ENCODE results near the gene CYB5R4.

CYB5R4 gene, protein sequence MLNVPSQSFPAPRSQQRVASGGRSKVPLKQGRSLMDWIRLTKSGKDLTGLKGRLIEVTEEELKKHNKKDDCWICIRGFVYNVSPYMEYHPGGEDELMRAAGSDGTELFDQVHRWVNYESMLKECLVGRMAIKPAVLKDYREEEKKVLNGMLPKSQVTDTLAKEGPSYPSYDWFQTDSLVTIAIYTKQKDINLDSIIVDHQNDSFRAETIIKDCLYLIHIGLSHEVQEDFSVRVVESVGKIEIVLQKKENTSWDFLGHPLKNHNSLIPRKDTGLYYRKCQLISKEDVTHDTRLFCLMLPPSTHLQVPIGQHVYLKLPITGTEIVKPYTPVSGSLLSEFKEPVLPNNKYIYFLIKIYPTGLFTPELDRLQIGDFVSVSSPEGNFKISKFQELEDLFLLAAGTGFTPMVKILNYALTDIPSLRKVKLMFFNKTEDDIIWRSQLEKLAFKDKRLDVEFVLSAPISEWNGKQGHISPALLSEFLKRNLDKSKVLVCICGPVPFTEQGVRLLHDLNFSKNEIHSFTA

DNA sequence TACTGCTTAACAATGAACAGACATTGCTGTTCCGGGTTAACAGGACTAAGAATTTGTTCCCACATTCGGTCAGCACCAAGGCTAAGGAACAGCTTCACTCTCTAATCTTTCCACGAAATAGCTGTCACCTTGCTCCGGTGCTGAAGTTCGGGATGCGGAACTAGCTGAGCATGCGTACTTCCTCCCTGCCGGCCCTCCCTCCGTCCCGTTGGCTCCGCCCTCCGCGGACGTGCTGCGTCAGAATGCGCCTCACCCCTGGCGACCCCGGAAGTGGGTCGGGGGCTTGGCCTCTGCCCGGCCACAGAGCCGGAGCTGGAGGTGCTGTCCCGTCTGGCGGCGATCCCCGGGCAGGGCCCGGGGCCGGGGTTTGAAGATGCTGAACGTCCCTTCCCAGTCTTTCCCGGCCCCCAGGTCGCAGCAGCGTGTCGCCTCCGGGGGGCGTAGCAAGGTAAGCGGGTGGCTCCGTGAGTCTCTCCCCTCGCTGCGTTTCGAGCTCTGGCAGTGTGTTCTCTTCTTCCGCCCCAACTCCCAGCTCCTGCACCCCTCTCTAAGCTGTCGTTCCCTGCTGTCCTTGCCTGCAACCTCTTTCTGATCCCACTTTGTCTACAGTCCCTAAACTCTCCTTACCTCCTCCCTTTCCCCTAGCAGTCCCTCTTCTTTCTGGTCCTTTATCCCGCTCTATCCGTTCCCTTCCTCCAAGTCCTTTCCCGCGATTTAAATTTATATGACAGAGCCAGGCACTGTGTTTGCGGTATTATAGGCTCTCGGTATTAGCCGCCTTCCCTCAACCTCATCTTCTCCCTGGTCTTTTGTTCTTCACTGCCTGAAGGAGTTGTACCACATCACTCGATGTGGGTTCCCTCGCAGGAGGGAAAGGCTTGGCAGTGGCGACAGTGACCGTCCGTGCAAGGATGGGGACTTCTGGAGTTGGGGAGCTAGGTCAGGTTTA, at the start of gene CYB5R4:
TSS of gene CYB5R4 (plus strand) at position 280 of the 949 bp plus-strand sequence. CDS start at position 374, 94 bp downstream.
- peak; percentile 84 for DNase-seq

DNA sequence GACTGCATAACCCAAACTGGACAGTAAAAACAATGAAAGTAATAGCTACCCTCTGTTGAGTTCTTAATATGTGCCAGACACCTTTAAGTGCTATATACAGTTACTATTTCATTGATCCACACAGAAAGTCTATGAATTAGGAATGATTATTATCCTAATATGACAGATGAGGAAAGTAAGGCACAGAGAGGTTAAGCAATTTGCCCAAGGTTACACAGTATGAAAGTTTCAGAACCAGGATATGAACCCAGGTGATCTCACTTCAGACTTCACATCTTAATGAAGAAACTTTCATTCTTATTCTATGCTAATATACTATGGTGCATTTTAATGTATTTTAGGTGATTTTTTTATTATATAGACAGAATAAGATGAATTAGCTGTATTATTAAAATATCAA, 46.9 kb upstream of the CYB5R4 start:
- DNase-seq, result no peak

DNA sequence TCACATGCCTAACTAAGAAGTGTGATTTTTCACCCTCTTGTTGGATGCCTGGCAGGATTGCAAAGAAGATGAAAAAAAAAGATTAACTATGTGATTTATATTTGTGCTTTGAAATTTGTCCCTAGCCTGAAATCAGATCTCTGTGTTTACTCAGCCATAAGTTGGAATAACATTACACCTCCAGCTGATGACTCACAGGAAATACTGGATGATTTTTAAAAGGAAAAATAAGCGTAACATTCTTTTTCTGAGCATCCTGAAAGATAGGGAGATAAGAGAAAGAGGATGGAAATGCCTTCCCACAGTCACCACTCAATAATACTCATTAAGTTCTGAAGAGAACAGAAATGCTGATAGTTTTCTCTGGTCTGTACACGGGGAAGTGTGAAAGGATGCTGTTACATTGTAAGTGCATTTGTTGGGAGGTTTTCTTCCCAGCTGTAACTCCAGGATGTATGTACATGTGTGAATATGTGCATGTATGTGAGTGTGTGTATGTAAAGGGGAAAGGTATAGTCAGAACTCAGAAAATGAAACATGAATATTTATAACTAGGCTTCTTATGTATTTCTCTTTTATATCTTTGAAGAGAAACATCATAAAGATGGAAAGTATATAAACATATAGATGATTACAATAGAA, 43.7 kb upstream of the CYB5R4 start:
- no peak for DNase-seq

DNA sequence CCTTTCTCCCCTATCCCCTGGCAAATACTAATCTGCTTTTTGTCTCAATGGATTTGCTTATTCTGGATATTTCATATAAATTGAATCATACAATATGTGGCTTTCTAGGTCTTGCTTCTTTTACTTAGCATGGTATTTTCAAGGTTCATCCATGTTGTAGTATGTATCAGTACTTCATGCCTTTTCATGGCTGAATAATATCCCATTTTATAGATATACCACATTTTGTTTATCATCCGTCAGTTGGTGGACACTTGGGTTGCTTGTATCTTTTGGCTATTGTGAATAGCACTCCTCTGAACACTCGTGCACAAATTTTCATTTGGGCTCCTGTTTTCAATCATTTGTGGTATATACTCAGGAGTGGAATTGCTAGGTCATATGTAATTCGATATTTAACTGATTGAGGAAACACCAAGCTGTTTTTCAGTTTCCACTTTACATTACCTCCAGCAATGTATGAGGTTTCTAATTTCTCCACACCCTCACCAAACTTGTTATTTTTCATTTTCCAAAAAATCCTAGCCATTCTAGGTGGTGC, 36.8 kb upstream of the CYB5R4 start:
- DNase-seq, result no peak

DNA sequence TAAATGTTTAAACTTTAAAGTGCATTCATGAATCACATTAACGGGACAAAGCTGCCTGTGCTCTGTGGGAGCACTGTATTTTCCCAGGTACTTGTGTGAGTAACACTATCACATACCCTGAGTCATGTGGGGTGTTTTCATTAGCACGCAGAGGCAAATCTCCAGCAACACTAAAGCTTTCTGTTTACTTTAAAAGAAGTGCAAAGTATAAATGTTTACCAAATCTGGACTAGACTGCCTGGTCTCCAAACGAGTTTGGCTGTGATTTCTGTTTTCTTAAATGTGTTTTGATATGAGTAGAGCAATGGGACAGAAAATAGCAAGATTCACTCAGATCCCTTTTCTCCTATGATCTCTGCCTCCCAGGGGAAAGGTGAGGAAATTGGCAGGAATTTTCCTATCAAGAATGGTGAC, 35.1 kb upstream of the CYB5R4 start:
- DNase-seq, result no peak

DNA sequence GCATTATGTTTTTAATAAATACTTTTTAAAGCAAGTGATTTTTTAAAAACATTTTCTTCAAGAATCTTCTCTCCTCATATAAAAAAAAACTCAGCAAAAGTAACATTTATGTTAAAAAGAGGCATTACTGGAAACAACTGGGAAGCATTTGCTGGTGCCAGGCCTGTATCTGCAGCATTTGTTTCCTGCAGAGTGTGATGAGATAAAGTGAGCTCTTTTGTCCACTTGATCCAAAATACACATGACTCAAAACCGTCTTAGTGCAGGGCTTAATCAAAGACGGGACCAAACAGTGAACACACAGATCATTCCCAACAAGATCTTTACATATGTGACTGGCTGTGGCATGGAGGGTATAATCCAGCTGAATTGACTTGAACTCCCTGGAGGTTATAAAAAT, 34.7 kb upstream of the CYB5R4 start:
- no peak for DNase-seq

DNA sequence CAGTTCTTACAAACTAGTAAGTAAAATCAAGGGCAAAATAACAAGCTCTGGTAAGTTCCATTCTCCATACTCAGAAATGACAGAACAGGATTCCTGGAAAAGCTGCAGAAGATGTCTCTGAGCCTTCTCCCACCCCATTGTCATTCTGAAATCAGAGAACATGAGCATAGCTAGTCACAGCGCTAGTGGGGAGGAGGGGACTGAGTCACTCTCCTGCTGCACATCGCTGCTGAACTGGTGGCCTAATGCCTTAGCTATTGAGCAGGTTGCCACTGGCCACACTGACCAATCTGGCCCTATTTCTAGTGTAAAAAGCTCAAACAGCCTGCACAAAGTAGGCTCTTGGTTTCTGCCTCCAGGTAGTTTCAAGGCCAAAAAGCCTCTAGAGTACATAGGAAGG, 32.4 kb upstream of the CYB5R4 start:
- DNase-seq, result no peak

DNA sequence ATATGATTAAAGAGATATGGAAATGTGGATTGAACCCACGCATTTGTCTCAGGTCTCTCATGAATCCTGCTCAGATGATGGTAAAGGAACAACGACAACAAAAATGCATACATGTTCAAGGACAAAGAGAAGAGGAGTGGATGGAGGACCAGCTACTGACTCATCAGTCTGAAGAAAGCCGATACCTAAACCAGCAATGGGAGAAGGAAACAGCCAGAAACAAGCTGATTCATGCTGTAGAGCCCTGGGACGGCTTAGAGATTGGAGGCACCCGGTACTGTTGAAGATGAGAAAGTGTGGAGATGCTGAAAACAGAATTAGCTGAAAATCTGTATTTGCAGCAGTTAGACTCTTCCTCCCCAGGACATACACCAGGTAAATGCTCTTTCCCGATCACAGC, 20.8 kb upstream of the CYB5R4 start:
- no peak for DNase-seq

DNA sequence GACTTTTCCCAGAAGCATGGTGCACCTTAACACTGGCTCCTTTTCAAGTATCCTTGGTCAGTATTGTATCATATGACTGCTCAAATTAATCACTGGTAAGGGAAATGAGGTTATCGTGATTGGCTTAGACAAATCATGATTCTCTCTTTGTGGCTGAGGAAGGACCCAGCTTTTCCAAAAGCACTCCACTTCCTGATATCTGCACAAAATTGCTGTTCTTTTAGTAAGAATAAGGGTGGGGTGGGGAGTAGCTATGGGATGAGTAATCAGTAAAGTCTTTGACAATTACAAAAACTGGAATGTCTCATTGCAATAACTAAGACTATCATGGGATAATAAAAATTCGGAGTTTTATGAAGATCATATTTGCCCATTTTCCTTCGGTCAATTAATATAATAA, 15.3 kb upstream of the CYB5R4 start:
- no peak for DNase-seq

DNA sequence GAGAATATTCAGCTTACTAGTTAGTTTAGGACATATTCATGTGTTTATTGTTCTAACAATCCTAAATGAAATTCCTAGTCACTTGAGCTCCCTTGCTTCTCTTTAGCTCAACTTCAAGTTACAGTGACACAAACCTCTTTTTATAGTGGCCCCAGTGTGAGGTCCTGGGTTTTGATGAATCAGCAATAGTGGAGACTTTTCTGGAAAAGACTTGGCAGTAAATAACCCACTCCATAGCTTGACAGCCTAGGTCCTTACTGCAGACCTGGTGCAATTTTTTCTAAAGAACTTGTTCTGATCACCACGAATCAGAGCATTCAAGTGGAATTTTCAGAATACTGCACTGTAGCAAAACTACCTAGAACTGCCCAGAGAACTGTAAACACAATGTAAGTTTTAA, 13.2 kb upstream of the CYB5R4 start:
- DNase-seq, result no peak

DNA sequence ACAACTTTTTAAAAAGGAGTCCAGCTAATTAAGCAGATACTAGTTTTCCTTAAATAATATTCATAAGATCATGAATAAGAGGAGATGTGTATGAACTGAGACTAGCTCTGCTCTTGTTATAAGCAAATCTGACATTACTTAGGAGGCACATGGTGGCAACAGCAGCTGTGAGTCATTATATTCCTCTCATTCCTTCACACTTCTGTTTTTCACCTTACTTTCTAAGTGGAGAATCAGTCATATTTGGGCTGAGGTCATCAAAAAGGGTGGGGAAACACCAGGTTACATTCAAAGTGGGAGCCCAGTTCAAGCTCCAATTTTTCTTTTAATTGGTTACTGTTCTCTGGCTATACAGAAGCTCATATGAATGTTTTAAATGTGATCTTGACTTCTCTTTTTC, 12.3 kb upstream of the CYB5R4 start:
- DNase-seq, result no peak

DNA sequence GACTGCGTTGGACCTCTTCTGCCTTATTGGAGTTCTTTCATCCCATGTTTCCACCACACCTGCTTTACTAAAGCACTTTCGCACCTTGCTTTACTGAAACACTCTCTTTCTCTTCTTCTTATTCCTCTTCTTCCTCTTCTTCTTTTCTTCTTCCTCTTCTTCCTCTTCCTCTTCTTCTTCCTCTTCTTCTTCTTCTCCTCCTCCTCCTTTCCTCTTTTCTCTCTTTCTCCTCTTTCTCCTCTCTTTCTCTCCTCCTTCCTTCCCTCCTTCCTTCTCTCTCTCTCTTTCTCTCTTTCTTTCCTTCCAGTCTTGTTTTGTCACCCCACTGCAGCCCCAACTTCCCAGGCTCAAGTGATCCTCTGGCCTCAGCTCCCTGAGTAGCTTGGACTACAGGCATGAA, 10.4 kb upstream of the CYB5R4 start:
- no peak for DNase-seq

DNA sequence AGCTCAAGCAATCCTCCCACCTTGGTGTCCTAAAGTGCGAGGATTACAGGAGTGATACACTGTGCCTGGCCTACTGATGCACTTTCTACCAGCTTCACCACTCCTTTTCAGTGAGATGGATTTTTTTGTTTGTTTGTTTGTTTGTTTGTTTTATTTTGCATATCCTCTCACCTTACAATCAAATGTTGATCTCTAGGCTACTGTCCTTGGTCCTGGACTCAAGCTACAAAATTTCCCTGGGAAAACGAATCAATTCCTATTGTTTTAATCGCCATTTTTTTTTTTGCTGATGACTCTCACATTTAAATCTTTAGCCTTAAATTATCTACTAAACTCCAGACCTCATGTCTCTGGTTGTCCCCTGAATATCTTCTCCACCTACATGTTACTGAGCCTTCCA, 9.9 kb upstream of the CYB5R4 start:
- no peak for DNase-seq

DNA sequence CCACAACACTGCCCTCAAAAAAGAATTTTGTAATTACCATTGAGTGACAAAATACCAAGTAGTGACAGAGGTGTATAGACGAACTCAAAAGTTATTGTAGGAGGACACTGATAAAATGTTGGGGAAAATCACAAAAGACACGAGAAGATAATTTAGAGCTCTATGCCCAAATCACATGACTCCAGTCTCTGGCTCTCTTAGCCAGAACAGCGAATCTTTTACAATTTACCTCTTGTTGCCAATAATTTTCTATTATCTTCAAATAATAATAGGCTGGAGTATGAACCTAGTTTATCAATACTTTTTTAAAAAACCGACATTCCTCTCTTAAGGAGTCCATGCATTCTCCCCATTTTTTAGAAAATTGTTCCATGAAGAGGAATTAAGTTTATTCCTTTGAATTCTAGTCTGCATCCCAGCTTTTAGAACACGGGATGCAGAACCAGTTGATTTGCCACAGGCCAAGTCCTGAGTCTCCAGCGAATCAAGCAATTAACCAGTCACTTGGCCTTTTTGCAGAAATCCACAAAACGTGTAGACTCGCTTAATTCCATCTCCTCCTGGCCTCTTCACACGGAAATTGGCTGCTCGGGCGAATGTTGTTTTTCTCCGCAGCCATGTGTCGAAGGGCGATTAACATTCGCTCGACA, 6.8 kb upstream of the CYB5R4 start:
- DNase-seq, result no peak

DNA sequence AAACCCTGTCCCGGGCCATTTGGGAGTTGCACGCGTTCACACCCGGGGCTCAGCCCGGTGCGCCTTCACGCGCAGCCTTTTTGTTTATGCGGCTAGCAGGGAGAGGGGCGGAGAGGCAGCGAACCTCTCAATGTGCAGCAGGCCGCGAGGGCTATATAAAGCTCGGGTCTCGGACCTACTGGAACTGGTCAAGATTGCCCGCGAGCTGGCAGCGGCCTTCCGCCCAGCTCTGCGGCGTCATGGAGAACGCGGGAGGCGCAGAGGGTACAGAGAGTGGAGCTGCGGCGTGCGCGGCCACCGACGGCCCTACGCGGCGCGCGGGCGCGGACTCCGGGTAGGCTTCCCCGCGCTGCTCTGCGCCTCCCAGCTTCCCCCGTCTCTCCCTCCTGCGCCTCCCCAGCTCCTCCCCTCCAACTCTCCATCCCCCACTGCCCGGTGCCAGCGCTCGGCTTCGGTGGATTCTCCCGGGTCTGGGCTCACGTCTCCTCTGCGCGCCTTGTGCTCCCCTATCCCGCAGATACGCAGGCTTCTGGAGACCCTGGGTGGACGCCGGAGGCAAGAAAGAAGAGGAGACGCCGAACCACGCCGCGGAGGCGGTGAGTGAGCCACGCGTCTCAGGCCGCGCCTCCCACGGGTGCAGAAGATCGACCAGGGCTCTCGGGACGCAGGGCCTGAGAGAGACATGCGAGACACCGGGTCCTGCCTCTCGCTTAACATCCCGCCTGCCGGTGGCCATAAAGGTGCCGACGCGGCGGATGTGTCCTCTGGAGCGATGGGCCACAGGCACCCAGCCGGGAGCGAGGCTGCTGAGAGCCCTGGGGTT, 6.1 kb upstream of the CYB5R4 start, which contains the start of gene RIPPLY2:
TSS of gene RIPPLY2 (plus strand) at position 183 of the 823 bp plus-strand sequence. CDS start at position 240, 57 bp downstream.
- peak; percentile 7 for DNase-seq

DNA sequence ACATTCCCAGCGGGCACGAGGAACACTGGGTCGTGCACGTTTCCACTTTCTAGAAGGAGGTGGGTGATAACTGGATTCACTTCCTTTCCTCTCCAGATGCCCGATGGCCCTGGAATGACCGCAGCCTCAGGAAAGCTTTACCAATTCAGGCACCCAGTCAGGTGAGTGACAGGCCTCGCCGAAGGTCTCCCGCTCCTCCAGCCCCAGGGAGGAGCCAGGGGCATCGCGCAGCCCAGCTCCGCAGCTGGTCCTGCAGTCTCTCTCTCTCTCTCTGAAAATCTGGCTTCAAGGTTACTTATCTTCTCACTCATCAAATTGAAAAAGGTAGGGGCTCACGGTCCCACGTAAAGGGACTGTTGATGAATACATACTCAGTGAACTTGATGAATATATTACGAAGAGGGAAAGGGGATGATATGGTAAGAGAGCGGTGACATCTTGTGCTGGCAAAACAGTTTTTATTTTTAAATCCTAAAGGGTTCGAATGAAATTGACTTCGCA, 5.4 kb upstream of the CYB5R4 start:
- DNase-seq, result no peak

DNA sequence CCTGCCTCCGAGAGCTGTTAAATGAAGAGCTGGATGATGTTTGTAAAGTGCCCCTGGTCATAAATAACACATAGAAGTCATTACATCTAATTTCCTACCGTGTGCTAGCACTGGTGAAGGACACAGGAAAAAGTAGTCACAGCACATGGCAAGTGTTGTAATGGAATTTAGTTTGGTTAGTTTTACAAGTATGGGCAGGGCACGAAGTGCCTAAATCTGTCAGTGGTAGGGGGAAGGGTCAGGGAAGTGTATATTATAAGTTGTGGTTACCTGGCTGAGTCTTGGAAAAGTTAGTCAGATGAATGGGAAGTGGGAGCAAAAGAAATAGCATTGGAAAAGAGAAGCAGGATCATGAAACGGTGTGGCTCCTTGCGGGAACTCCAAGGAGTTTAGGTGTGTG, 4.7 kb upstream of the CYB5R4 start:
- no peak for DNase-seq

DNA sequence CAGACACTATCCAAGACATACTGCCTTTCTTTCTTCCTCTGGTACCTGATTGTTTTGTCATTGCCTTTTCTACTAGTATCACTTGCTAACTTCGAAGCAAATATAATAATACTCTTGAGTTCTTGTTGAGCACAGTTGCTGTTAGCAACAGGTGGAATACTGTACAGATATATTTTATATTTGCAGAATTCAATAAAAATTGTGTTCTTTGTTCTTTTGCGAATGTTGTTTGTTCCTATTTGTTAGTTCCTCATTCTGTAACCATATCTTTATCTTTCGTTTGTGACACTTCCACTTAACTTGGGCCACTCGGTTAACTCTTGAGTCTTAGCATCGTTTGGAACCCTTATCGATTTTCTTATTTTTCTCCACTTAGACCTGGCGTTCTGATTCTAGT, 868 bp downstream of the CYB5R4 start:
- peak; percentile 28 for DNase-seq

DNA sequence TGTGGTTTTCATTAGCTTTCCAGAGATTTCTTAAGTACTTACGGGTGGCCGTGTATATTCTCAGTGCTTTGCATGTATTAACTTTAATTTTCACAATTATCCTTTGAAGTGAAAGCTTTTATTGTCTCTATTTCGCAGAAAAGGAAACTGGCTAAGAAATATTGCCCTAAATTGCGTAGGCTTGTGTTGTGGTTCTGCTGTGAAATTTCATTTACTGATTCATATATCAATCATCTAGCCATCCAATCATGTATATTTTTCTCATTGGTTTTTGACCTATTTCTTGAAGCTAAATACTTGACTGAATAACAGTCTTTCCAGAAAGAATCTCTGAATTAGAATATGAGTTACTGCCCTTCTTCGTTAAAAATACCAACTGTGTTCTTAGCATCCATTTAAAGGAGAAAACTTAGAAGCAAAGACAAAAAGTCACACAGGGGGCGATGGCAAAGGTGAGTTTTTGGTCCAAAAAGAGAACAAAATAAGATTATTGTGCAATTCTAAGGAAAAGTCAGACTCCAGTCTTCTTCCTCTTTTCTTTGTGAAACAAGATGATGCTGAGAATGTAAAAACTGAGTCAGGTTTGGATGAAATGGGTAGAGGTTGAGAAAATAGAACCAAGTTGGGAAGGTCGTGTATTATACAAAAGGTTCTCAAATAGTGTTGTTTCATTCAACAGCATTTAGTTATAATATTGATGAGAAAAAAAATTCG, 1.4 kb downstream of the CYB5R4 start:
- no peak for DNase-seq

DNA sequence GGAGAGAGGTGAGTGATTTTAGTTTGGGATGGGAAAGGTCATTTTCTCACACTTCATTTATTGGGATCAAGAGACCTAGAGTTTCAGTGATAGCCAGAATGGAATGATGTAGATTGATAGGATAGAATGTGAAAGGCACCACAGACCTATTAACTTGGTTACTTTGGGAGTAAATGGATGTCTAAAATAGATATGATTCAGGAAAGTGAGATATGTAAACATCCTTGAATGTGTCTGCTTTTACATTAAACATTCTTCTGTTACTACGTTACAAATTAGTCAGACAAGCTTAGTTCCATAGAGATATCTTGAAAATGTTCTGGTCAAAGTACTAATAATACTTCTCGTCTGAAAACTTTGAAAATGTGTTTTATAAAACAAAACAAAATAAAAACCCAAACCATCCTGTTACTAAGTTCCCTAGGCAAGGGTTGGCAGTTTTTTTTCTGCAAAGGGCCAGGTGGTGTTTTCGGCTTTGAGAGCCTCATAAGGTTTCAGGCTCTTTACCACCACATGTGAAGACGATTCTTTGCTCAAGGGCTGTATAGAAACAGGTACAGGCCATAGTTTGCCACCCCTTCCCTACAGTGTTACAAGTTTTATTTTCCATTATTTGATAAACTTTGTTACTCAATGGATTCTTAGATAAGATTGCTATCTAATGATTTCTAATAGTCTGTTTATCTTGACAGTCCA, 3.4 kb downstream of the CYB5R4 start:
- DNase-seq, result no peak
